Loucy (cell line): ENCODE measurements around the gene NAT8L.

Experiments
- CTCF ChIP-seq: fragments of 200-600 bp; sonication (generic); conservative IDR thresholded peaks from 2 replicates; pipeline ENCODE4 v1.5.1; 2014; ENCODE audit warnings: mild to moderate bottlenecking, antibody characterized with exemption, low read length
- EZH2phosphoT487 ChIP-seq: fragments of 200-600 bp; IDR thresholded peaks from 2 replicates; pipeline ENCODE4 v1.6.1; 2018; ENCODE audit warnings: antibody characterized with exemption, mild to moderate bottlenecking, moderate library complexity, borderline replicate concordance

- TF ChIP-seq CTCF (no peak), EZH2phosphoT487 (no peak)
Observed at GRCh38 chr4:2049381-2049780, 9.7 kb upstream of the NAT8L start.
